GM23338 (cell line): ENCODE data around the gene ZNF524. TPM values are rescaled to one million over a fixed set of nuclear protein-coding genes. Genes with fewer than 3 reads are reported as not detected.

Experiments
- ATAC-seq: fragments of 200-7000 bp; cut with Tn5 transposase; 3 replicates; pipeline ENCODE4 v1.9.1; 2020
- DNase-seq: peaks from one replicate; pipeline ENCODE4 v3.0.0-alpha.2; 2015; ENCODE audit warnings: low spot score
- H2AFZ ChIP-seq: fragments of 200-600 bp; sonication (generic); 2 replicates; pipeline ENCODE4 v1.8.0; 2016; ENCODE audit warnings: antibody characterized with exemption, mild to moderate bottlenecking, moderate library complexity
- H3F3A ChIP-seq: fragments of 200-600 bp; sonication (generic); replicated peaks from 2 replicates; pipeline ENCODE4 v1.8.0; 2017; ENCODE audit warnings: antibody characterized with exemption, mixed run types, low read depth
- H3K27ac ChIP-seq: fragments of 200-600 bp; sonication (generic); 2 replicates; pipeline ENCODE4 v1.6.1; 2016; ENCODE audit warnings: low read depth
- H3K27me3 ChIP-seq: fragments of 200-600 bp; sonication (generic); 2 replicates; pipeline ENCODE4 v1.8.0; 2016; ENCODE audit warnings: mild to moderate bottlenecking, mixed run types, moderate library complexity; ENCODE audit not compliant: insufficient read depth
- H3K36me3 ChIP-seq: fragments of 200-600 bp; sonication (generic); 2 replicates; pipeline ENCODE4 v1.8.0; 2016; ENCODE audit warnings: mild to moderate bottlenecking; ENCODE audit not compliant: insufficient read depth
- H3K4me1 ChIP-seq: fragments of 200-600 bp; sonication (generic); 2 replicates; pipeline ENCODE4 v1.8.0; 2016; ENCODE audit warnings: mild to moderate bottlenecking, moderate library complexity; ENCODE audit not compliant: insufficient read depth
- H3K4me2 ChIP-seq: fragments of 200-600 bp; sonication (generic); 2 replicates; pipeline ENCODE4 v1.7.1; 2017; ENCODE audit warnings: mixed run types
- H3K4me3 ChIP-seq: fragments of 200-600 bp; sonication (generic); 2 replicates; pipeline ENCODE4 v1.6.1; 2016; ENCODE audit warnings: mixed run types
- H3K79me2 ChIP-seq: fragments of 200-600 bp; sonication (generic); replicated peaks from 2 replicates; pipeline ENCODE4 v1.8.0; 2017; ENCODE audit warnings: mild to moderate bottlenecking; ENCODE audit not compliant: insufficient read depth
- H3K9me2 ChIP-seq: fragments of 200-600 bp; sonication (generic); 2 replicates; pipeline ENCODE4 v1.8.0; 2017; ENCODE audit not compliant: insufficient read depth
- H4K20me1 ChIP-seq: fragments of 200-600 bp; sonication (generic); replicated peaks from 2 replicates; pipeline ENCODE4 v1.8.0; 2017; ENCODE audit warnings: mild to moderate bottlenecking; ENCODE audit not compliant: insufficient read depth
- H3K27ac Mint-ChIP-seq: 2 replicates; pipeline ENCODE4 v1.8.0; 2020; ENCODE audit warnings: inconsistent platforms, mild to moderate bottlenecking, moderate library complexity, mixed read lengths
- H3K27me3 Mint-ChIP-seq: 3 replicates; pipeline ENCODE4 v1.8.0; 2022; ENCODE audit warnings: low read depth, mild to moderate bottlenecking, moderate library complexity, mixed read lengths, inconsistent platforms; ENCODE audit not compliant: insufficient read depth, poor library complexity
- H3K36me3 Mint-ChIP-seq: 3 replicates; pipeline ENCODE4 v1.8.0; 2021; ENCODE audit warnings: low read depth, mild to moderate bottlenecking, inconsistent platforms, moderate library complexity, mixed read lengths
- H3K4me1 Mint-ChIP-seq: 3 replicates; pipeline ENCODE4 v1.8.0; 2020; ENCODE audit warnings: mild to moderate bottlenecking, inconsistent platforms, mixed read lengths
- H3K4me3 Mint-ChIP-seq: 3 replicates; pipeline ENCODE4 v1.8.0; 2021; ENCODE audit warnings: moderate library complexity, mild to moderate bottlenecking, inconsistent platforms, mixed read lengths
- H3K9me3 Mint-ChIP-seq: 3 replicates; pipeline ENCODE4 v1.8.0; 2020; ENCODE audit warnings: moderate library complexity, mild to moderate bottlenecking, inconsistent platforms, mixed read lengths
- CTCF ChIP-seq, 2 experiments: fragments of 200-600 bp in 1 of 2; sonication (generic) in 1 of 2; conservative IDR thresholded peaks; 2 replicates each; pipeline versions ENCODE4 v1.5.1 to v1.6.1; 2016 to 2017; ENCODE audit warnings: antibody characterized with exemption in 2 of 2, low read depth in 2 of 2, mild to moderate bottlenecking in 2 of 2, moderate library complexity in 1 of 2
- ETS1 ChIP-seq: IDR thresholded peaks from 2 replicates; pipeline ENCODE4 v1.6.1; 2016; ENCODE audit warnings: antibody characterized with exemption
- EZH2 ChIP-seq: fragments of 200-600 bp; sonication (generic); IDR thresholded peaks from one replicate; pipeline ENCODE4 v1.8.0; 2017; ENCODE audit warnings: antibody characterized with exemption, mild to moderate bottlenecking, low read depth; ENCODE audit not compliant: unreplicated experiment
- EZH2phosphoT487 ChIP-seq: fragments of 200-600 bp; sonication (generic); IDR thresholded peaks from one replicate; pipeline ENCODE4 v1.8.1; 2018; ENCODE audit warnings: antibody characterized with exemption; ENCODE audit not compliant: unreplicated experiment
- POLR2AphosphoS5 ChIP-seq: IDR thresholded peaks from 2 replicates; pipeline ENCODE4 v1.6.1; 2016; ENCODE audit warnings: antibody characterized with exemption, low read depth
- REST ChIP-seq: IDR thresholded peaks from one replicate; pipeline ENCODE4 v1.6.1; 2018; ENCODE audit warnings: antibody characterized with exemption; ENCODE audit not compliant: unreplicated experiment
- STAT1 ChIP-seq: IDR thresholded peaks from one replicate; pipeline ENCODE4 v1.6.1; 2016; ENCODE audit warnings: antibody characterized with exemption; ENCODE audit not compliant: unreplicated experiment
- polyA plus RNA-seq: library from polyadenylated mRNA; unstranded; fragments of >200 nt; fragmentation: Nextera tagmentation; extraction: Ambion mirVana; gene quantifications from 2 replicates; pipeline ENCODE4 v1.2.1, GENCODE V29; 2016
- total RNA-seq: library from RNA; depleted of rRNA; stranded (reverse); fragments of >200 nt; shearing (Covaris generic); gene quantifications from 2 replicates; pipeline ENCODE4 v1.2.3, GENCODE V29; 2014

The ZNF524 gene
- total and polyA plus RNA-seq, 2 experiments from 2014 or later, result 6.0 to 8.3 TPM

GRCh38 chr19:55632463-55632834, 32.4 kb downstream of the ZNF524 start (continued):
- peak; percentile 87 to 93 for TF ChIP-seq CTCF (conservative IDR thresholded peaks at IDR 0.05; ENCODE audit: low read depth in 2 of 2)
- TF ChIP-seq EZH2phosphoT487, result no peak
- TF ChIP-seq STAT1, result no peak

- H2AFZ ChIP-seq, result peak overlapping the region; percentile 95
- TF ChIP-seq EZH2, result no peak
- TF ChIP-seq REST, result no peak
- no peak for TF ChIP-seq ETS1
- no peak for TF ChIP-seq STAT1
- no peak for TF ChIP-seq POLR2AphosphoS5
- no peak for TF ChIP-seq CTCF (conservative IDR thresholded peaks at IDR 0.05; ENCODE audit: low read depth in 2 of 2)
- no peak overlapping the region for H3K4me3 Mint-ChIP-seq
Observed at GRCh38 chr19:55633861-55634260, 33.8 kb downstream of the ZNF524 start.

More at GRCh38 chr19:55633861-55634260, 33.8 kb downstream of the ZNF524 start:
- no peak overlapping the region for H3K4me3 ChIP-seq
- no peak for DNase-seq
- no peaks in the 10 kb centered on the region for H3K36me3 ChIP-seq
- 0 out of 2 replicates have a peak, but pooled peaks cover 10% of the 10 kb centered on the region for H3F3A ChIP-seq
- Mint-ChIP-seq H3K9me3 (peaks cover 4% of the 10 kb centered on the region; the same call in 2 of the 3 replicates), H3K27me3 (peaks cover 17% of the 10 kb centered on the region), H3K36me3 (peaks cover 13% of the 10 kb centered on the region), H3K27ac (no peak overlapping the region), H3K4me1 (peaks cover 26% of the 10 kb centered on the region)
- no peaks in the 10 kb centered on the region; the same call in 1 of the 2 replicates for H3K9me2 ChIP-seq
- no peak overlapping the region for H3K4me2 ChIP-seq
- no peak overlapping the region for H3K27ac ChIP-seq
- H3K27me3 ChIP-seq, result no peaks in the 10 kb centered on the region
- peaks cover 17% of the 10 kb centered on the region for H3K79me2 ChIP-seq
- no peak for ATAC-seq
- peaks cover 5% of the 10 kb centered on the region; the same call in 1 of the 2 replicates for H4K20me1 ChIP-seq
- peaks cover 9% of the 10 kb centered on the region for H3K4me1 ChIP-seq
